Lower leg skin (tissue), 3 donors: ENCODE data around the gene HOXB2.

Experiments
- CTCF ChIP-seq, 3 donors: fragments of 450-650 bp; IDR thresholded peaks; one replicate each; pipeline ENCODE4 v1.5.1; 2016; ENCODE audit warnings: antibody characterized with exemption in 3 of 3, mild to moderate bottlenecking in 3 of 3, moderate library complexity in 2 of 3
- POLR2A ChIP-seq, 2 donors: fragments of 450-650 bp; IDR thresholded peaks; one replicate each; pipeline ENCODE4 v1.6.1; 2016 to 2017; ENCODE audit warnings: antibody characterized with exemption in 2 of 2, mild to moderate bottlenecking in 1 of 2, moderate library complexity in 1 of 2

- TF ChIP-seq CTCF (IDR thresholded peaks at IDR 0.05) (no peak), POLR2A (IDR thresholded peaks at IDR 0.05) (no peak)
Observed at GRCh38 chr17:48588528-48588927, 43.6 kb upstream of the HOXB2 start.
